GM21528 (cell line): ENCODE results near the gene CAMK4.
"Not testable (repeated sequence)": the region's sequence is repeated elsewhere in the genome, so short reads cannot be mapped to it uniquely, and the experiment has no call there.

Source experiments
- ATAC-seq: cut with Tn5 transposase; IDR thresholded peaks from one replicate; pipeline ENCODE4 v1.9.1; 2021; ENCODE audit warnings: mild to moderate bottlenecking, moderate library complexity; ENCODE audit not compliant: unreplicated experiment, low FRiP score

Gene CAMK4

DNA sequence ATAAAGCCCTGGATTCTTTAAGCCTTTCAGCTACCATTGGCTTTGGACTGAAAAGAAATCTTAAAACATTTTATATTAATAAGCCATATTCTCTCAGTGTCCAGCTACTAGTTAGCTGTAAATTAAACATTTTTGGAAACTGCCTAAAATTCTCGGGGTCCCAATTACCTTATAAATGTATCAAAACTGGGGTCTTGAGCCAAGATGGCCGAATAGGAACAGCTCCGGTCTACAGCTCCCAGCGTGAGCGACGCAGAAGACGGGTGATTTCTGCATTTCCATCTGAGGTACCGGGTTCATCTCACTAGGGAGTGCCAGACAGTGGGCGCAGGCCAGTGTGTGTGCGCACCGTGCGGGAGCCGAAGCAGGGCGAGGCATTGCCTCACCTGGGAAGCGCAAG is 77.9 kb downstream of the CAMK4 start:
- ATAC-seq = not testable (repeated sequence)

DNA sequence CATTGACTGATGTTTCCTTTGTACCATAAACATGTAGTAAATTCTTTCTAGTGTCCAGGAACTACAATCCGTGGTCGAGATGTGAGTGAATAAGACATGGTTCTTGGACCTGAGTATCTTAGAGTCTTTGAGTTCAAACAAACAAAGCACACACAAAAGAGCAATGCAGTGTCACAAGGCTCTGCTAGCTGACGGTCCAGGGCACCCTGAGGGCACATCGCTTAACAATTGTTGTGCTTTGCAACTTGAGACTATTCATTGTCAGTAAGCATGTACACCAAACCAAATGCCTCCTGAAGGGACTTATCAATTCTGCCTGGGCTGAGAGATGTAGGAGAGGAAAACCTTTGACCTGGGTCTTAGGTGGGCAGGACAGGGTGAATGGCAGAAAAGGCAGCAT is 84.8 kb downstream of the CAMK4 start:
- no peak for ATAC-seq

DNA sequence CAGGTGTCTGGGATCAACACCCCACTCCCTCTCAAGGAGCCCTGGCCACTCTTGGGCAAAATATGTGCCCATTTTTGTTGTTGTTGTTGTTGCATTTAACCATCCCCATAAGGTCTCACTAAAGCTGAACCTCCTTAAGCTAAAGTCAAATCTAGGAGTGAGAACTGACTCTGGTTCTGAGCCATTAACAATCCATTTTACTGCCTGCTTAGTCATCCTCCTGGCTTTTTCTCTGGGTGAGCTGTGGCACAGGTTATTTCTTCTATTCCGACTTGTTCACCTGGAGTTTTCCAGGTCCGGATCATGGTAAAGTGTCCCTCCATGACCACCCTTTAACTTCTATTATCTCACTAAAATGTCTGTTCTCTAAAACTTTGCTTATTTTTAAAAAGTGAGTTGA is 85.2 kb downstream of the CAMK4 start:
- ATAC-seq = no peak

DNA sequence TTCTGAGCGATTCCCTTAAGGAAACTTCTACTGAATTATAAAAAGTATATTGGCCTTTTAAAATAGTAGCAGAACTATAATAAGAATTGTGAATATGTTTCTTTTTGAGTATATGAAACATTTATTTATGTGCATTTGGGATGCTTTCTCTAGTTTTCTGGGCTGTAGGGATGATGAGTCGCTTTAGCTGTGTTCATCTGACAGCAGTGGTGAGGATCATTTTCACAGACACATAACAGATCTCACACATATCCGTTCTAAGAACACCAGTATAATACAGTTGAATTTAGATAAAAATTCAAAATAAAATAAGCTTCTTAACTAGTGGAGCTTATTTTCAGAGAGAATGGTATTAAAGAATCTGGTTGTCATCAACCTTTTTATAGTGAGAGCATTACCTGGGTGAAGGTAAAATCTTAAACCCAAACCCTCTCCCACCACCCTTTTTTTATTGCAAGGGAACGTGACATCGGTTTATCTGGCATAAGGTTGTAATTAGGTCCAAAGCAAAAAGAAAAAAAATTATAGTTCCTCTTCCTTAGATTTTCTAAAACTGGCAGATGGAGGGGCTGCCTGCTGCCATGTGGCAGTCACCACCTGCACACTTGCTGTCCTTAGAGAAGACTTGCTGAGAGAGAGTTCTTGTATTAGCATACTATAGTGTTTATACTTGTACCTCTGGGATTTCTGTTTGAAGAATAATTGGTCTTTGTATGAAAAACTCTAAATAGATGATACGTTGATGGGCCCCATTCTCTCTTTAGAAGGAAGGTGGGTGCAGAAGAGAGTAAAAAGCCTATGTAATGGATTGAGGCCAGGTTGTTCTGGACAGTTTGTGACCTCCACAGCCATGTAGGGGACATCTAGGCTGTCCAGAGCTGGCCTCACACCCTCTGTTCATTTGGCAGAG is 86.8 kb downstream of the CAMK4 start:
- no peak for ATAC-seq

DNA sequence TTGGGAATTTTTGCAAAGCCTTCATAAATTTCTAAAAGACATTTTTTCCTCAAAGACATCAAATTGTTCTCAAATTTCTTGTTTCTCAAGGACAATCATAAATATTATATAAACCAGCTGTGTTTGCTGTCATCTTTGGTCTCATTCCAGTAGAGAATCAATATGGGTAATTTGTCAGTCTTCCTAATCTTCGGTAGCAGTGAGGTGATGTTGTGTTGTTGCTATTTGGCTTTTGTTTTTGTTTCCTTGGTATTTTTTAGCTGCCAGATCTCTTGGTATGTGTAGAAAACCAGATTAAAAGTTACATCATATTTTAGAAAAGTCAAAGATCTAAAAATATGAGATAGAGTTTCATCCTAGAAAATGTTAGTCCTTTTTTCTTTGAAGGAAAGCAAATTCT is 87.5 kb downstream of the CAMK4 start:
- ATAC-seq = no peak

DNA sequence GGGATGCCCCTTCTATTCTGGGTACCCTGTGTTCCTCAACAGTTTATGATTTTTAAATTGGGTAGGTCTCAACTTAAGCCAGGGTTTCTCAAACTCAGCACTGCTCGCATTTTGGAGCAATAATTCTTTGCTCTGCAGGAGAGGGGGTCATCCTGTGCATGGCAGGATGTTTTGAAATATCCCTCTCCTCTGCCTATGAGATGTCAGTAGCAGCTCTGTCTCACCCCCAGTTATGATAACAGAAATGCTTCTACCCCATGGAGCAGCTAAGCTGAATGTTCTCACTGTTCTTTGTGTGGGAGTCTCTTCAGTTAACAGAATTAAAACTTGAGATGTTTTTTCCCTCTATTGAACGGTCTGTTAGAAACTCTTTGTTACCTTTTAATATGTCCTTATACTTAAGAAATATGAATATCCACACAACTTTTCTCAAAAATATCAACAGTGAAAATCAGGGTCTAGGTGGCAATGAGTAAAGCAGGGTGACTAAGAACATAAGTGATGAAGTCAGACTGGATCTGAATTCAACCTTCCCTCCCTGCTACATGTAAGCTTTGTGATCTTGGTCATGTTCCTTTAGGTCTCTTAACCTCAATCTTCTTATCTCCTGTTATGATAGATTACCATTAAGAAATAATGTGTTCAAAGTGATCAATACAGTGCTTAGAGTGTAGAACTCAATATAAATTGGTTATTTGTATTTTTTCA is 89.0 kb downstream of the CAMK4 start:
- no peak for ATAC-seq

DNA sequence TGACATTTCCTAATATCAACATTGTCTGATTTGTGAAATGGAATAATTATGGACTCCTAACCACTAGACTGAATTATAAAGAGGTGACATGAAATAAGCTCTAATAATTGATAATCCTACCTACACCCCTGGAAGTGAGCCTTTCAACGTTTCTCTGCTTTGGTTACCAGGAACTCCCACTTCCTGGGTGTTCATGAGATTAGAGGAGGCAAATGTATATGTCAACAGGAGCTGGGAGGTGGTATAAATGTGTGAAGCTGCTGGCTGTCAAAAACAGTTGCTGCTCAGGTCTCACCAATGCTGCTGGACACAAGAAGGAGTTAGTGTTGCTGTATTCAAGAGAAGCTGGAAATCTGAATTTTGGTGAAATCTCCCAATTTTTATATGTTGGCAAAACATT is 96.8 kb downstream of the CAMK4 start:
- no peak for ATAC-seq

DNA sequence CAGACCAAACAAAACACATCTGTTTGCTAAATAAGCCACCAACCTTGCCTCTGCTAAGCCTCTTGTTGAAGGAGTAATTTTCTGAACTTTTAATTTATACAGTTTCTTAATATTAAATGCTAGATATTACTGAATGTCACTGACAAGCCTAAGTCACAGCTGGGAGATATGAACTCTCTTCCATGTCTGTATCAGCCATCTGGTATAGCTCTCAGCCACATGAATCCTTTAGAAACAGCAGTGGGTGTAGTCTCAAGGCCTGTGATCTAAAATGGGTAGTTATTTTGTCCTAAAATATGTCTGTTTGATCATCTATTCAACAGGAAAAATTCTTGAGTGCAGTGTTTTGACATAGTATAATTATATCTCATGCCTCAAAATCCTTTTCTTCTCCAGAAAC is 97.2 kb downstream of the CAMK4 start:
- no peak for ATAC-seq

DNA sequence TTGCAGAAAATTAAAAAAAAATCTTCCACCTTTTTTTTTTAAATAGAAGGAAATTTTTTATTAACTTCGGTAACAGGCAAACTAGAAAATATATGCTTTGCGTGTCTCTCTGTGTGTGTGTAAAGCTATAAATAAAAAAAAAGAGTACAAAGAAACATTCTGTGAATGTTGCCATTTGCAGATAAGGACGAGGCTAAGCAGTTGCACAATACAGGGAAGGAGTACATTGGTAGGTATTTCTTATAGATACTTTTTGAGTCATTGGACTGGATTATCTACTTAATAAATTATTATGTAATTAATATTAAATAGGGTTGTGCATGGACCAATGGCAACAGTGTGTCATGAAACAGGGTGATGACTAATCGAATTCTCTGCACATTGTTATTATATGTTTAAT is 102.4 kb downstream of the CAMK4 start:
- no peak for ATAC-seq

DNA sequence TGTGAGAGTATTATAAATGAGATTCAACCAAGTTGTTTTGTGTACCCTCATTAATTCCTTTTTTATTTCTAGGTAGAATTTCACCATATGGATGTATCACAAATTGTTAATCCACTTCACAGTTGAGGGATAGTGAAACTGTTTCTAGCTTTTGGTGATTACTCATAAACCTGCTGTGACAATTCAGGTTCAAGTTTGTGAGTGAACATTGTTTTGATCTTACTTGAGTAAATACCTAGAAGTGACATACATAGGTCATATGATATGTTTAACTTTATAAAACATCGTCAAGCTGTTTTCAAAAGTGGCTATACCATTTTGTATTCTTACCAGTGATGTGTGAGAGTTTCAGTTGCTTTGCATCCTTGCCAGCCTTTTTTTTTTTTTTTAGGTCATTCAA is 112.9 kb downstream of the CAMK4 start:
- no peak for ATAC-seq

DNA sequence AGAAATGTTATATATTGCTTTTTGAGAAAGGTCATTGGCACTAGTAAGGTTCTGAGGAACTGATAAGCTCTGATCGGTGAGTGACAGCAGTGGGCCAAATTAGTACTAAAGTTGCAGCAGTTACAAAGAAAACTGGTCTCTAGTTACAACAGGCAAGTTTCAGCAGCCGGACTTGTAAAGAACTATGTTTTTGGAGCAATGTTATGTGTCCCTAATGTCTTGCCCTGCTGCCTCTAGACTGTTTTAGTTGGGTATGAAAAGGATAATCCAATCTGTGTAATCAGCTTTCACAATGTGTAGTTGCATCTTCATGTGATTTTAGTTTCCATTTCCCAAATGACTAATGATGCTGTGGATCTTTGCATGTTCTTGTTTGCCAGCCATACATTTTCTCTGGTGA is 113.5 kb downstream of the CAMK4 start:
- ATAC-seq = no peak

DNA sequence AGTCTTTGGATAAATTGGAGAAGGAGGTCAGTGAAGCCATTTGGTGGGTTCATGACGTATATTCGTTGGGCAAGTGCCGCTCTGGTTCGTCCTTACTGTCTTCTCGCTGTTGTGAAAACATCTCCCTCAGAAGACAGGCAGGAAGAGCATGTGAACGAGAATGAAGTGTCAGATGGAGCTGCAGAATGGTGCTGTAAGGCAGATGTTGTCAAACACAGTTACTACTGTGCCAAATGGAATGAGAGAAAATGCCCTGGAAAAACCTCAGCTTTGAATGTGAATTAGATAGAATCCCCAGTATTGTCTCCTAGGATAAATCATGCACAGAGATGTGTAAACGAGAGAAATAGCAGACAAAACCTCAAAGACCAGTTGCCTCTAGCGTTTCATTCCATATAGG is 121.5 kb downstream of the CAMK4 start:
- ATAC-seq = no peak

DNA sequence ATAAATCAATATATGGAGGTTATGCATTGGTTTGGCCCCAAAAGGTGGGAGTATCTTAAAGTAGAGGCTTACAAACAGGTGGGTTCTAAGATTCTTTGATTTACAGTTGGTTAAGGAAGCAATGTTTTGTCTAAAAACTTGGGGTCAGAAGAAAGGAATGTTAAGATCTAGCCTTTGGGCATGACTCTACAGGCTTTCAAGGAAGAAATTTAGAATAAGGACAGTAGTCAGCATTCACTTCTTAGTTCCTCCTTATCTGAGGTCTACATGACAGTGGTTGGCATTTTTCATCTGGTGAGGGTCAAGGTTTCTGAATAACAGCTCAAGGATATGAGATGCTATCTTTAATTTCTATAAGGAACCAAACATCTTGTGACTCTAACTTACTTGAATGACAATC is 122.8 kb downstream of the CAMK4 start:
- no peak for ATAC-seq

DNA sequence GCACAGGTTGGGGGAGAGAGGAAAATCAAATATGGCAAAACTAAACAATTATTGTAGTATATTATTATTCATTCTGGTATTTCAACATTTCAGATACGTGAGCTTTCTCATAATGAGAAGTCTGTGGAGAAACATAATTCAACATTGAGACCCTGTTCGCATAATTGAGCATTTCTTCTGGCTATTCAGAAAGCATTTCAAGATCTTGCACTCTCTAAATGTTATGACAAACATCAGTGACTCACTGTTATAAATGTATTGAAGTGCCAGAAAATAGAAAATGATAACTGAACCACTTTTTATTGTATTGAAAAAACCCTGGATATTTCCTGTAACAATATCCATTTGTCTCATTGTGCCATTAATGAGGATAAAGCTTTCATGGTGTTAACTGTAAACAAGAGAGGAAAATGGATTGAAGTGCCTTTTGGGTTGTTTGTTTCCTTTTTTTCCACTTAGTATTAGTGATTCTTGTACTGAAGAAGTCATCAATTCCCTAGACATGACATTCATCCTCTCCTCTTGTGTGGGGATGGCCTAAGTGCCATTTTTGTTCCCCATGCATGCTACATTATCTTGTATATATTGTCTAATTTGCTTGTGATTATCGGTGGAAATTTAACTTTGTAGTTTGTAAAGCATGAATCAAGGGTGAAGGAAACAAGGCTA is 124.6 kb downstream of the CAMK4 start:
- ATAC-seq = no peak

DNA sequence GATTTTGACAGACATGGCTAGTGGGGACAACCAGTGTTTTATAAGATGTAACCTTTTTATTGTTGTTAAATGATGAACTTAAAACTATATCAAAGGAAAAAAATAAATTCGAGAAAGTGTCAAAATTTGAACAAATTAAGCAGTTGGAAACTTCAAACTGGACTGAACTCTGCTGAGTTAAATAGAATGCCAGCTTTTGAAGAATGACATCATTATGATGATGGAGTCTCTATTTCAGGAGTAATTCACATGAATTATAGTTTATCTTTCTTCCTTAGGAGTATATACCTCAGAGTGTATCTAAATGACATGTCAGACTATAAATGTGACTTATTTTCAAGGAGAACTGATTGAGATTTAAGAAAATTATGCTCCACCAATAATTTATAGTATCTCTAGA is 125.2 kb downstream of the CAMK4 start:
- ATAC-seq = no peak

DNA sequence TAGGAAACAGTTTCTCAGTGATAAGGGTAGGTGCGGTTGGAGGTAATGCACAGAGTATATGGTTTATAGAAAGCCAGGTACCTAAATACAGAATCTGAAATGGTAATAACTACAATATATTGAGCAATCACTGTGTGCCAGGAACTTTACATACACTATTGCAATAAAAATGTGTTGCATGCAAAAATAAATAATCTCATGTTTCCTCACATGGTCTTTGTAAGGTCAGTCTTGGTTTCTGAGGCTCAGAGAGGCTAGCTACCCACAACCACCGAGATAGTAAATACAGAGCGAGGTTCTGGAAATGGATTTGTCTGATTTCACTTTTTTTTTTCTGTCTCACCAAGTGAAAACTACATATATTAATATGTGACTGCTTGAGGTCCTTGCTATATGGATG is 128.9 kb downstream of the CAMK4 start:
- ATAC-seq = no peak

DNA sequence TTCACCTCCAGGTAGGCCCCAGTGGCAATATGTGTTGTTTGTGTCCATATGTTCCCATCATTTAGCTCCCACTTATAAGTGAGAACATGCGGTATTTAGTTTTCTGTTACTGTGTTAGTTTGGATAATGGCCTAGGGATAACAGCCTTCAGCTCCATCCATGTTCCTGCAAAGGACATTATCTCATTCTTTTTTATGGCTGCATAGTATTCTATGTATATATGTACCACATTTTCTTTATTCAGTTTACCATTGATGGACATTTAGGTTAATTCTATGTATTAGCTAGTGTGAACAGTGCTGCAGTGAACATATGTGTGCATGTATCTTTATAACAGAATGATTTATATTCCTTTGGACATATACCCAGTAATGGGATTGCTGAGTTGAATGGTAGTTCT is 134.5 kb downstream of the CAMK4 start:
- not testable (repeated sequence) for ATAC-seq

DNA sequence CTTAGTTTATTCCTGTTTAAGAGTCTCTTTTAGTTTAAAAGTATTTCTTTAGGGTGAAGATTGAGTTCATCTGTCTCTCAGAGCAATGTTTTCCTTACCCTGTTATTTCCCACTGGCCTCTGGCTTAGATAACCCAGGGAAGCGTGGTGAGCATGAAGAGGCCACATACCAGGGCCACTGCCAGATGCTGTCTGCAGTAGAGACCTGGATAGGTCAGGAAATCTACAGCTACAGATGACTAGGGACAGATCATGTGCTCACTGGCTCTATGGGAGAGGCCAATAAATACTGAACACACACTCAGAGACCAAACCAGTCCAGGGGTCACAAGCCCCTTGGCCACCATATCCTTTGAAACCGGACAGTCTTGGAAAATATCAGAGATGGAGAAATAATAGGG is 136.0 kb downstream of the CAMK4 start:
- no peak for ATAC-seq

DNA sequence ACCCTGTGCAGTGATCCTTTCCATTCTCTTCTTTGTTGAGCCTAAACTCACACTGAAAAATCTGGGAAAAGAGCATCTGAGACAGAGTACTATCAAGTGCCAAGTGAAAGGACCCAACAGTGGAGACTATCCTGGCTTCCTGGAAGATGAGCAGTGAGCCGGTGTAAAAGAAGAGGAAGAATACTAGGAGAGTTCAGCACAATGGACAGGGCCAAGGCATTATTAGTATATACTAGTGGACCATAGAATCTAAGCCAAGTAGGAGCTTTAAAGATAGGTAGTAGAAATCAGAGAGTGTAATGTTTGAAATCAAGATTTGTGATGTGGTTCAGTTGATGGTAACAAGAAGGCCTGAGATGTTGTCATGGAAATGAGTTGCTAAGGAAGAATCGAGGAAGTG is 140.8 kb downstream of the CAMK4 start:
- no peak for ATAC-seq

DNA sequence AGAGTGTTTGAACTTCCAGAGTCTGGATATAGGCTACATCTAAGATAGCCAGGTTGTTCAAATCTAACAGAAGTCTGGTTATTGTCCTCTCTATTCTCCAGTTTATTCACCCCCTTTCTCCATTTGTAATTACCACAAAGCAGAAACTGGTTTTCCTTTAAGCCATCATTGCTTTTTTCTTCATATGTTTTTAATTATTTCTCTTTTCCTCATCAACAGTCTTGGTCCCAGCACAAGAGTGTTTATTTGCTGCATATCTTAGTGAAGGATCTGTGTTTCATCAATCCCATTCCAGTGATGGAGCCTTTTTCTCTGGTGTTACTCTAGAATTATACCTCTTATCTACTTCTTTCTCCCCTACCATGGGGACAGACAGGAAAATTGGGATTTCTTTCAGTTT is 142.2 kb downstream of the CAMK4 start:
- no peak for ATAC-seq

DNA sequence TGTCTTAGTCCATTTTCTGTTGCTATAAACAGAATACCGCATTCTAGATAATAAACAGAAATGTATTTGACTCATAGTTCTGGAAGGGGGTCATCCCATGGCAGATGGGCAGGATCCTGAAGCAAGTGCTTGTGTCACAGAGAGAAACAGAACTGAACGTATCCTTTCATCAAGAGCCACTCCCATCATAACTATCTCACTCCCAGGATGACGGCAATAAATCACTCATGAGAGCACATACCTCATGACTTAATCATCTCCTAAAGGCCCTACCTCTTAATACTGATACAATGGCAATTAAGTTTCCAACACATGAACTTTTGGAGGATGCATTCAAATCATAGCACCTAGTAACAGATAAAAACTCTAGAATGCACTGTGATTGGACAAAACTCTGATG is 142.9 kb downstream of the CAMK4 start:
- ATAC-seq = no peak
